GM12878 (cell line): ENCODE measurements around the gene SKIL. TPM values are rescaled to one million over a fixed set of nuclear protein-coding genes. Genes with fewer than 3 reads are reported as not detected.

Source experiments
- ATAC-seq: fragments of 200-7000 bp; cut with Tn5 transposase; 3 replicates; pipeline ENCODE4 v1.9.1; 2020; ENCODE audit warnings: mild to moderate bottlenecking, moderate library complexity
- BruUV-seq: library from RNA; stranded (reverse); fragments of 400-500 nt; replicated peaks from 2 replicates; lab custom pipeline; 2021; lab: Mats Ljungman, UMichigan
- CTCF ChIA-PET: fragments of 300-600 bp; sonication (Branson Sonifier 250); formaldehyde crosslinking; extraction: SDS; loops from one replicate; lab custom pipeline; 2021; ENCODE audit warnings: inconsistent platforms; lab: Yijun Ruan, JAX
- POLR2A ChIA-PET: fragments of 350-600 bp; formaldehyde crosslinking; extraction: SDS; loops from one replicate; lab custom pipeline; 2021; ENCODE audit warnings: inconsistent platforms; lab: Charles Lee
- RAD21 ChIA-PET: fragments of 300-600 bp; sonication (Branson Sonifier 250); formaldehyde crosslinking; loops from one replicate; lab custom pipeline; 2023; ENCODE audit warnings: antibody characterized with exemption; ENCODE audit not compliant: unreplicated experiment; lab: Charles Lee
- SMC1A ChIA-PET: fragments of 300-600 bp; sonication (Branson Sonifier 250); formaldehyde crosslinking; loops from one replicate; lab custom pipeline; 2023; ENCODE audit not compliant: unreplicated experiment, uncharacterized antibody; lab: Charles Lee
- DNase-seq: peaks from one replicate; pipeline ENCODE4 v3.0.0-alpha.2; 2011; ENCODE audit warnings: low read depth, low spot score
- FAIRE-seq: peaks from 3 replicates; lab custom pipeline; 2011; peaks lifted over from hg19 to GRCh38; lab: Jason Lieb, UNC
- H2AFZ ChIP-seq: 2 replicates; pipeline ENCODE4 v1.6.0; 2011; ENCODE audit warnings: low read depth, low read length, control low read depth; ENCODE audit not compliant: control insufficient read depth
- H3K27ac ChIP-seq: 2 replicates; pipeline ENCODE4 v1.5.1; 2011; ENCODE audit warnings: control low read depth; ENCODE audit not compliant: control insufficient read depth, insufficient read depth
- H3K27me3 ChIP-seq, 2 experiments: replicated peaks in 1 of 2; 2 replicates each; pipeline versions ENCODE4 v1.6.0 to v1.6.1; 2011; ENCODE audit warnings: low read length in 1 of 2; ENCODE audit not compliant: control insufficient read depth in 2 of 2, insufficient read depth in 2 of 2
- H3K36me3 ChIP-seq, 2 experiments: 2 replicates each; pipeline ENCODE4 v1.5.1; 2011; ENCODE audit warnings: low read length in 1 of 2; ENCODE audit not compliant: control insufficient read depth in 2 of 2, insufficient read depth in 2 of 2
- H3K4me1 ChIP-seq: 2 replicates; pipeline ENCODE4 v1.6.1; 2011; ENCODE audit warnings: mild to moderate bottlenecking, low read length, moderate library complexity, mixed read lengths; ENCODE audit not compliant: control insufficient read depth, insufficient read depth
- H3K4me2 ChIP-seq: 2 replicates; pipeline ENCODE4 v1.6.0; 2011; ENCODE audit warnings: control low read depth; ENCODE audit not compliant: control insufficient read depth, insufficient read depth
- H3K4me3 ChIP-seq: fragments of 200-600 bp; sonication (generic); 2 replicates; pipeline ENCODE4 v1.5.1; 2016
- H3K79me2 ChIP-seq: 2 replicates; pipeline ENCODE4 v1.6.0; 2011; ENCODE audit warnings: low read length; ENCODE audit not compliant: control insufficient read depth, insufficient read depth
- H3K9ac ChIP-seq: 2 replicates; pipeline ENCODE4 v1.8.0; 2011; ENCODE audit warnings: low read length, control low read depth, mixed read lengths; ENCODE audit not compliant: control insufficient read depth, insufficient read depth
- H3K9me3 ChIP-seq: replicated peaks from 3 replicates; pipeline ENCODE4 v1.5.1; 2011; ENCODE audit warnings: mild to moderate bottlenecking, low read length; ENCODE audit not compliant: control insufficient read depth, insufficient read depth
- H4K20me1 ChIP-seq: 2 replicates; pipeline ENCODE4 v1.6.0; 2011; ENCODE audit not compliant: control insufficient read depth, insufficient read depth
- CBX5 ChIP-seq: sonication (generic); IDR thresholded peaks from 2 replicates; pipeline ENCODE4 v1.6.1; 2016; ENCODE audit warnings: low read depth, moderate library complexity, mild to moderate bottlenecking, inconsistent platforms
- CREM ChIP-seq: IDR thresholded peaks from 2 replicates; pipeline ENCODE4 v1.6.1; 2014; ENCODE audit warnings: antibody characterized with exemption, low read depth
- HCFC1 ChIP-seq: fragments of 150-350 bp; IDR thresholded peaks from 2 replicates; pipeline ENCODE4 v1.6.1; 2014; ENCODE audit warnings: low read length
- IRF4 ChIP-seq: IDR thresholded peaks from 2 replicates; pipeline ENCODE4 v1.6.1; 2011; ENCODE audit warnings: low read depth, low read length
- POU2F2 ChIP-seq: IDR thresholded peaks from 3 replicates; pipeline ENCODE4 v1.6.1; 2011; ENCODE audit warnings: low read depth, mild to moderate bottlenecking, low read length, borderline replicate concordance
- RELB ChIP-seq: fragments of 450-650 bp; IDR thresholded peaks from 2 replicates; pipeline ENCODE4 v1.6.1; 2017; ENCODE audit warnings: low read depth, mild to moderate bottlenecking, moderate library complexity
- SPI1 ChIP-seq: IDR thresholded peaks from 2 replicates; pipeline ENCODE4 v1.6.1; 2011; ENCODE audit warnings: low read depth, mild to moderate bottlenecking, low read length, moderate library complexity, borderline replicate concordance; ENCODE audit not compliant: insufficient read depth
- SREBF2 ChIP-seq: IDR thresholded peaks from 2 replicates; pipeline ENCODE4 v1.6.1; 2012; ENCODE audit warnings: mild to moderate bottlenecking, low read length
- SUZ12 ChIP-seq: fragments of 200-600 bp; sonication (generic); IDR thresholded peaks from one replicate; pipeline ENCODE4 v1.6.1; 2018; ENCODE audit warnings: antibody characterized with exemption, mild to moderate bottlenecking; ENCODE audit not compliant: unreplicated experiment
- WGBS: methylation state at CpG from one replicate; pipeline ENCODE4 v1.1.6; 2016; ENCODE audit warnings: low lambda C conversion rate; ENCODE audit not compliant: insufficient replicate concordance, insufficient coverage; ENCODE audit errors: missing lambda C conversion rate; 5-methylcytosine and 5-hydroxymethylcytosine counted together
- in situ Hi-C: fragments of 300-500 bp; cut with MboI; formaldehyde crosslinking; loops from 9 replicates; pipeline ENCODE4 v1.14.3; 2018; ENCODE audit warnings: mixed read lengths
- intact Hi-C: fragments of 100-400 bp; cut with micrococcal nuclease; formaldehyde crosslinking; loops from one replicate; pipeline ENCODE4 v1.14.2; 2022; ENCODE audit not compliant: unreplicated experiment
- polyA plus RNA-seq, 11 experiments: library from polyadenylated mRNA; depleted of rRNA in 4 of 11; unstranded in 6 of 11; stranded (reverse) in 5 of 11; fragments of >200 nt; fragmentation: Nextera tagmentation in 4 of 11; fragmentation: Illumina TruSeq in 1 of 11; extraction: Ambion mirVana in 4 of 11; extraction: Trizol in 1 of 11; gene quantifications; 1 replicate in 1 of 11; 2 replicates in 10 of 11; pipeline versions ENCODE4 v1.2.1 to v1.2.3, GENCODE V29; 2011 to 2016; ENCODE audit warnings: inconsistent platforms in 2 of 11, missing spikeins in 2 of 11, low read depth in 1 of 11
- total RNA-seq, 4 experiments: library from RNA; depleted of rRNA in 3 of 4; stranded (reverse); fragments of >200 nt in 3 of 4; fragmentation: Illumina TruSeq in 1 of 4; extraction: Trizol in 1 of 4; gene quantifications; 2 replicates each; pipeline versions ENCODE4 v1.2.1 to v1.2.3, GENCODE V29; 2013 to 2021

SKIL gene
- total and polyA plus RNA-seq, 10 of the 15 experiments (the other 5 are each of a cell fraction or from before 2014, with no cell fraction given) = 2.7 to 14.8 (median 6.7) TPM

GRCh38 chr3:170417090-170417489, 59.6 kb downstream of the SKIL start (continued):
- TF ChIP-seq RELB = no peak
- no peak for TF ChIP-seq POU2F2
- TF ChIP-seq CREM = no peak

- no peaks in the 10 kb centered on the region for H3K9me3 ChIP-seq
- SMC1A ChIA-PET = interaction anchor here (9.2 kb wide), 1 partner anchor 393 kb away, joined by 114 read pairs; no protein-coding TSS in a partner anchor
- no peaks in the 10 kb centered on the region for H3K4me1 ChIP-seq
- H3K79me2 ChIP-seq = no peaks in the 10 kb centered on the region
- no peak within 1 kb of the TSS for H2AFZ ChIP-seq
- no peak within 1 kb of the TSS for H3K9ac ChIP-seq
- no TSS peak for BruUV-seq
- H3K36me3 ChIP-seq = no peaks in the 10 kb centered on the region
- ATAC-seq (no peak), FAIRE-seq (no peak), DNase-seq (no peak)
- TF ChIP-seq HCFC1 = no peak
- no peak for TF ChIP-seq SREBF2
- TF ChIP-seq SUZ12 = peak; percentile 26
- no peak for TF ChIP-seq CBX5
- TF ChIP-seq SPI1 = no peak
- no peak for TF ChIP-seq IRF4
- H3K27ac ChIP-seq = no peak within 1 kb of the TSS
- no peaks in the 10 kb centered on the region; the same call in 1 of the 2 replicates for H4K20me1 ChIP-seq
- no peak within 1 kb of the TSS for H3K4me3 ChIP-seq
- H3K27me3 ChIP-seq = peaks cover 11 to 19% of the 10 kb centered on the region in 2 experiments; a peak in 3 of 4 replicates
- RAD21 ChIA-PET = no interaction called here
- WGBS = 18% methylated on average over 68 of the region's 79 CpGs
- in situ Hi-C loops = loop anchor here (5.0 kb wide), 1 partner anchor 394 kb away; no protein-coding TSS in a partner anchor
- CTCF ChIA-PET = interaction anchor here (0.7 to 10.2 kb wide), 2 partner anchors 13 to 393 kb away, joined by 3 to 264 read pairs; no protein-coding TSS in a partner anchor
- intact Hi-C loops = no loop called here
- H3K4me2 ChIP-seq = no peak within 1 kb of the TSS
- POLR2A ChIA-PET = interaction anchor here (0.6 kb wide), 1 partner anchor 206 kb away, joined by 7 read pairs; no protein-coding TSS in a partner anchor
Observed at GRCh38 chr3:170418422-170419398, 61.2 kb downstream of the SKIL start, which contains the start of gene CLDN11. CLDN11 (plus strand) TSS chr3:170418868; CDS start chr3:170419067, 199 bp downstream.
